Measurements from ENCODE around the gene PADI6.

PADI6 gene

GRCh38 chr1:17437260-17437579, 65.2 kb downstream of the PADI6 start:
- FAIRE-seq, result no peak

GRCh38 chr1:17437580-17438317, 65.8 kb downstream of the PADI6 start:
- FAIRE-seq, result no peak

- FAIRE-seq, result no peak
Measured at GRCh38 chr1:17438318-17439249, 66.6 kb downstream of the PADI6 start.

GRCh38 chr1:17439250-17440073, 67.5 kb downstream of the PADI6 start, which contains the start of gene RCC2:
Gene RCC2, minus strand, starts transcription at chr1:17439677. Its CDS starts 1,163 bp downstream, at chr1:17438514.
- FAIRE-seq, result no peak

- FAIRE-seq, result no peak
Measured at GRCh38 chr1:17440074-17440826, 68.3 kb downstream of the PADI6 start.

GRCh38 chr1:17440827-17441168, 68.8 kb downstream of the PADI6 start:
- FAIRE-seq, result no peak

GRCh38 chr1:17441265-17441992, 69.4 kb downstream of the PADI6 start:
- FAIRE-seq, result no peak

GRCh38 chr1:17441993-17442357, 70.0 kb downstream of the PADI6 start:
- FAIRE-seq, result no peak

- FAIRE-seq, result no peak
Measured at GRCh38 chr1:17442841-17443240, 70.8 kb downstream of the PADI6 start.

- no peak for FAIRE-seq
Measured at GRCh38 chr1:17447501-17447992, 75.6 kb downstream of the PADI6 start.

Data from colon (tissue), 2 donors.